Fibroblast of lung (primary cell): ENCODE results near the gene FAM83E. TPM values are rescaled to one million over a fixed set of nuclear protein-coding genes. Genes with fewer than 3 reads are reported as not detected.

ENCODE experiments used
- DNase-seq, 2 donors: peaks; one replicate each; pipeline versions ENCODE4 v3.0.0 to v3.0.0-alpha.2; 2010; ENCODE audit warnings: low read depth in 2 of 2
- H2AFZ ChIP-seq: 2 replicates; pipeline ENCODE4 v1.5.1; 2012; ENCODE audit warnings: low read length, control low read depth, inconsistent platforms
- H3K27ac ChIP-seq: 2 replicates; pipeline ENCODE4 v1.5.1; 2011; ENCODE audit warnings: low read length, control low read depth; ENCODE audit not compliant: insufficient read depth
- H3K27me3 ChIP-seq: 2 replicates; pipeline ENCODE4 v1.5.1; 2011; ENCODE audit warnings: mild to moderate bottlenecking, low read length; ENCODE audit not compliant: control insufficient read depth, insufficient read depth
- H3K36me3 ChIP-seq: 2 replicates; pipeline ENCODE4 v1.5.1; 2011; ENCODE audit warnings: low read length; ENCODE audit not compliant: control insufficient read depth, insufficient read depth
- H3K4me1 ChIP-seq: 2 replicates; pipeline ENCODE4 v1.5.1; 2011; ENCODE audit warnings: low read length; ENCODE audit not compliant: control insufficient read depth, insufficient read depth; ENCODE audit errors: extremely low read depth
- H3K4me2 ChIP-seq: 2 replicates; pipeline ENCODE4 v1.5.1; 2011; ENCODE audit warnings: low read length, control low read depth; ENCODE audit not compliant: insufficient read depth; ENCODE audit errors: extremely low read depth
- H3K4me3 ChIP-seq, 4 experiments: fragments of 200-600 bp in 1 of 4; sonication (generic) in 1 of 4; replicated peaks in 1 of 4; 2 replicates each; pipeline ENCODE4 v1.5.1; 2011 to 2016; ENCODE audit warnings: low read length in 4 of 4, low read depth in 3 of 4, mild to moderate bottlenecking in 3 of 4, control low read depth in 2 of 4, inconsistent platforms in 1 of 4, mixed read lengths in 1 of 4; ENCODE audit not compliant: insufficient read depth in 1 of 4; ENCODE audit errors: control extremely low read depth in 1 of 4
- H3K79me2 ChIP-seq: 2 replicates; pipeline ENCODE4 v1.5.1; 2012; ENCODE audit warnings: mild to moderate bottlenecking, low read length, inconsistent platforms; ENCODE audit not compliant: control insufficient read depth, insufficient read depth
- H3K9ac ChIP-seq: 2 replicates; pipeline ENCODE4 v1.5.1; 2011; ENCODE audit warnings: mild to moderate bottlenecking, low read length, control low read depth; ENCODE audit not compliant: insufficient read depth
- H3K9me3 ChIP-seq: 2 replicates; pipeline ENCODE4 v1.5.1; 2012; ENCODE audit warnings: low read depth, low read length; ENCODE audit not compliant: control insufficient read depth, insufficient read depth
- H4K20me1 ChIP-seq: 2 replicates; pipeline ENCODE4 v1.5.1; 2011; ENCODE audit warnings: low read length; ENCODE audit not compliant: control insufficient read depth, insufficient read depth; ENCODE audit errors: extremely low read depth
- CTCF ChIP-seq, 2 donors: IDR thresholded peaks in 1 of 2; conservative IDR thresholded peaks in 1 of 2; 1 replicate in 1 of 2; 2 replicates in 1 of 2; pipeline ENCODE4 v1.5.1; 2011 to 2012; ENCODE audit warnings: low read length in 2 of 2, control low read depth in 1 of 2, inconsistent platforms in 1 of 2, low read depth in 1 of 2, mild to moderate bottlenecking in 1 of 2
- EZH2 ChIP-seq: IDR thresholded peaks from 2 replicates; pipeline ENCODE4 v1.5.1; 2012; ENCODE audit warnings: low read length, control low read depth, mild to moderate bottlenecking; ENCODE audit errors: missing control alignments
- polyA plus RNA-seq, 2 donors: library from polyadenylated mRNA; depleted of rRNA in 1 of 2; stranded (reverse) in 1 of 2; unstranded in 1 of 2; fragments of >200 nt; gene quantifications; 2 replicates each; pipeline ENCODE4 v1.2.1, GENCODE V29; 2011 to 2012; ENCODE audit warnings: missing spikeins in 1 of 2
- total RNA-seq: library from RNA; depleted of rRNA; stranded (reverse); fragments of >200 nt; gene quantifications from 2 replicates; pipeline ENCODE4 v1.2.1, GENCODE V29; 2014

Gene FAM83E
- total and polyA plus RNA-seq, 2 donors (not counting 1 experiment from before 2014, with no cell fraction given), result 0.50 TPM; not detected in 1

DNA sequence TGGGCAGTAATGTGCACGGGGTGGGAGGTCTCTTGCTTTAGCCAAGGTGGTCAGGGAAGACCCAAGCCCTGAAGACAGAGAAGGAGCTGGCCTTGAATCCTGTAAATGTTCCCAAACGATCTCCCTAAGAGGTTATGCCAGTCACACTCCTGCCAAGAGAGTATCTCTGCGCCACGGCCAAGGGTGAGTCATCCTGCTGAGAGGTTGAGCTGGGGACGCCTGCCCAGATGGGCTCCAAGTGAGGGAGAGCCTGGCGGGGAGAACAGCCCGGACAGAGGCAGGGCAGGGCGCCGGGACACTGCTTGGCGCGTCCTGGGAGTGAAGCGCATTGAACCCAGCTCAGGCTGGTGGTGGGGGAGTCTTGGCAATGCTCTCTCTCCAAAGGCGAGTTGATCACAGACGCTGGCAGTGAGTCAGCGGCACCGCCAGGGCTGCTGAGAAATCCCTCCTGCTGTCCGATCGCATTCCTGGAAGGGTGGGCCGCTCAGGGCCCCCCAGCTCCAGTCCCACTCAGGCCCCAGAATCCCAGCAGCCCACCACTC lies 46.5 kb downstream of the FAM83E start:
- H3K4me3 ChIP-seq, result peak overlapping the region in 1 of 4 experiments; percentile 32
- peak overlapping the region; percentile 44 for H2AFZ ChIP-seq
- TF ChIP-seq CTCF (conservative IDR thresholded peaks at IDR 0.05 in 1 of 2, IDR thresholded peaks at IDR 0.05 in 1 of 2; ENCODE audit: low read depth in 1 of 2, low read length in 2 of 2), result no peak
- TF ChIP-seq EZH2, result no peak
- H3K79me2 ChIP-seq, result no peaks in the 10 kb centered on the region
- H4K20me1 ChIP-seq, result no peaks in the 10 kb centered on the region
- H3K27me3 ChIP-seq, result no peaks in the 10 kb centered on the region
- peak overlapping the region; percentile 46 for H3K4me2 ChIP-seq
- peaks cover 8% of the 10 kb centered on the region for H3K4me1 ChIP-seq
- no peaks in the 10 kb centered on the region for H3K9me3 ChIP-seq
- H3K27ac ChIP-seq, result peak overlapping the region; percentile 40
- no peak overlapping the region for H3K9ac ChIP-seq
- DNase-seq, result peak; percentile 91 to 92
- H3K36me3 ChIP-seq, result no peaks in the 10 kb centered on the region

- Histone ChIP-seq H2AFZ (no peak overlapping the region), H3K9ac (no peak overlapping the region), H3K9me3 (no peaks in the 10 kb centered on the region), H3K36me3 (no peaks in the 10 kb centered on the region), H3K4me3 (no peak overlapping the region), H4K20me1 (no peaks in the 10 kb centered on the region), H3K79me2 (no peaks in the 10 kb centered on the region), H3K4me2 (no peak overlapping the region), H3K27me3 (no peaks in the 10 kb centered on the region), H3K27ac (no peak overlapping the region), H3K4me1 (peaks cover 8% of the 10 kb centered on the region)
- TF ChIP-seq CTCF (conservative IDR thresholded peaks at IDR 0.05 in 1 of 2, IDR thresholded peaks at IDR 0.05 in 1 of 2; ENCODE audit: low read depth in 1 of 2, low read length in 2 of 2) (no peak), EZH2 (no peak)
- peak; percentile 46 to 54 for DNase-seq
These were observed 49.8 kb downstream of the FAM83E start for GRCh38 chr19:48565090-48565489.

Other genes with a start within 250 kb of the FAM83E start
- 42.4 and 59.0 TPM in 2 replicates for gene KDELR1, start 223.5 kb downstream of the FAM83E start, total RNA-seq
- gene KDELR1, start 223.5 kb downstream of the FAM83E start, polyA plus RNA-seq, result 145 TPM in 2 replicates
- under 0.01 TPM in 2 replicates for gene GRIN2D, start 221.4 kb downstream of the FAM83E start, total RNA-seq
- gene GRIN2D, start 221.4 kb downstream of the FAM83E start, polyA plus RNA-seq, result 0.08 and 0.09 TPM in 2 replicates
- 9.1 and 12.1 TPM in 2 replicates for gene GRWD1, start 169.1 kb downstream of the FAM83E start, total RNA-seq
- 14.7 and 21.9 TPM in 2 replicates for gene GRWD1, start 169.1 kb downstream of the FAM83E start, polyA plus RNA-seq
- gene KCNJ14, start 159.5 kb downstream of the FAM83E start, total RNA-seq, result 0.26 and 0.50 TPM in 2 replicates
- gene KCNJ14, start 159.5 kb downstream of the FAM83E start, polyA plus RNA-seq, result 0.15 and 0.18 TPM in 2 replicates
- gene CYTH2, start 145.7 kb downstream of the FAM83E start, total RNA-seq, result 25.8 and 27.2 TPM in 2 replicates
- gene CYTH2, start 145.7 kb downstream of the FAM83E start, polyA plus RNA-seq, result 18.6 and 26.6 TPM in 2 replicates
- under 0.01 and 0.17 TPM in 2 replicates for gene LMTK3, start 103.2 kb downstream of the FAM83E start, total RNA-seq
- gene LMTK3, start 103.2 kb downstream of the FAM83E start, polyA plus RNA-seq, result 0.01 TPM in 1 of 2 replicates, not detected in the other
- 0.33 TPM in 1 of 2 replicates, not detected in the other for gene SULT2B1, start 62.9 kb downstream of the FAM83E start, total RNA-seq
- gene SULT2B1, start 62.9 kb downstream of the FAM83E start, polyA plus RNA-seq, result 0.10 TPM in 1 of 2 replicates, not detected in the other
- not detected in 2 replicates for gene SPACA4, start 8.3 kb downstream of the FAM83E start, total RNA-seq
- not detected in 2 replicates for gene SPACA4, start 8.3 kb downstream of the FAM83E start, polyA plus RNA-seq
- 2,017 and 2,054 TPM in 2 replicates for gene RPL18, start 4.1 kb upstream of the FAM83E start, total RNA-seq
- 1,166 and 1,578 TPM in 2 replicates for gene RPL18, start 4.1 kb upstream of the FAM83E start, polyA plus RNA-seq
- 5.1 and 9.6 TPM in 2 replicates for gene SPHK2, start 4.4 kb upstream of the FAM83E start, total RNA-seq
- gene SPHK2, start 4.4 kb upstream of the FAM83E start, polyA plus RNA-seq, result 3.4 and 5.7 TPM in 2 replicates
- gene DBP, start 22.3 kb upstream of the FAM83E start, total RNA-seq, result 17.2 and 23.6 TPM in 2 replicates
- 3.2 and 4.8 TPM in 2 replicates for gene DBP, start 22.3 kb upstream of the FAM83E start, polyA plus RNA-seq
- 2.3 and 4.1 TPM in 2 replicates for gene CA11, start 31.1 kb upstream of the FAM83E start, total RNA-seq
- gene CA11, start 31.1 kb upstream of the FAM83E start, polyA plus RNA-seq, result 1.5 and 1.7 TPM in 2 replicates
- gene NTN5, start 57.9 kb upstream of the FAM83E start, total RNA-seq, result under 0.01 and 0.51 TPM in 2 replicates
- gene NTN5, start 57.9 kb upstream of the FAM83E start, polyA plus RNA-seq, result 0.03 and 0.10 TPM in 2 replicates
- gene FUT2, start 80.9 kb upstream of the FAM83E start, total RNA-seq, result under 0.01 TPM in 1 of 2 replicates, not detected in the other
- gene FUT2, start 80.9 kb upstream of the FAM83E start, polyA plus RNA-seq, result not detected in 2 replicates
- 0.51 and 0.99 TPM in 2 replicates for gene MAMSTR, start 104.6 kb upstream of the FAM83E start, total RNA-seq
- gene MAMSTR, start 104.6 kb upstream of the FAM83E start, polyA plus RNA-seq, result 0.84 and 1.8 TPM in 2 replicates
- gene RASIP1, start 125.5 kb upstream of the FAM83E start, total RNA-seq, result 0.99 and 1.5 TPM in 2 replicates
- 1.2 and 1.6 TPM in 2 replicates for gene RASIP1, start 125.5 kb upstream of the FAM83E start, polyA plus RNA-seq
- gene IZUMO1, start 131.8 kb upstream of the FAM83E start, total RNA-seq, result not detected in 2 replicates
- not detected in 2 replicates for gene IZUMO1, start 131.8 kb upstream of the FAM83E start, polyA plus RNA-seq
- gene FUT1, start 137.6 kb upstream of the FAM83E start, total RNA-seq, result under 0.01 and 0.17 TPM in 2 replicates
- gene FUT1, start 137.6 kb upstream of the FAM83E start, polyA plus RNA-seq, result 0.02 and 0.06 TPM in 2 replicates
- gene FGF21, start 140.4 kb upstream of the FAM83E start, total RNA-seq, result not detected in 2 replicates
- not detected in 2 replicates for gene FGF21, start 140.4 kb upstream of the FAM83E start, polyA plus RNA-seq
- 22.1 and 33.9 TPM in 2 replicates for gene BCAT2, start 196.0 kb upstream of the FAM83E start, total RNA-seq
- gene BCAT2, start 196.0 kb upstream of the FAM83E start, polyA plus RNA-seq, result 22.8 and 23.2 TPM in 2 replicates
- 7.7 and 11.1 TPM in 2 replicates for gene HSD17B14, start 221.4 kb upstream of the FAM83E start, total RNA-seq
- gene HSD17B14, start 221.4 kb upstream of the FAM83E start, polyA plus RNA-seq, result 2.7 and 4.5 TPM in 2 replicates